SJCRH30 (cell line): ENCODE measurements around the gene PSD2. TPM values are rescaled to one million over a fixed set of nuclear protein-coding genes. Genes with fewer than 3 reads are reported as not detected.

Experiments used
- DNase-seq, 2 experiments: peaks; one replicate each; pipeline ENCODE4 v3.0.0-alpha.2; 2015 to 2020
- H3K27ac ChIP-seq: fragments of 250-450 bp; sonication (Bioruptor Pico); 2 replicates; pipeline ENCODE4 v1.5.1; 2020; ENCODE audit warnings: mild to moderate bottlenecking, moderate library complexity
- H3K27me3 ChIP-seq: fragments of 250-450 bp; sonication (Bioruptor Pico); 2 replicates; pipeline ENCODE4 v1.5.1; 2020; ENCODE audit warnings: mild to moderate bottlenecking, moderate library complexity
- H3K36me3 ChIP-seq: fragments of 250-450 bp; sonication (Bioruptor Pico); 2 replicates; pipeline ENCODE4 v1.5.1; 2020; ENCODE audit warnings: mild to moderate bottlenecking, moderate library complexity
- H3K4me1 ChIP-seq: fragments of 250-450 bp; sonication (Bioruptor Pico); 2 replicates; pipeline ENCODE4 v1.5.1; 2020; ENCODE audit warnings: mild to moderate bottlenecking, moderate library complexity
- H3K4me3 ChIP-seq: fragments of 250-450 bp; sonication (Bioruptor Pico); 2 replicates; pipeline ENCODE4 v1.5.1; 2020; ENCODE audit warnings: mild to moderate bottlenecking, moderate library complexity
- H3K9me3 ChIP-seq: fragments of 250-450 bp; sonication (Bioruptor Pico); replicated peaks from 2 replicates; pipeline ENCODE4 v1.5.1; 2020; ENCODE audit warnings: mild to moderate bottlenecking, moderate library complexity
- total RNA-seq: library from RNA; depleted of rRNA; stranded (reverse); fragments of >200 nt; shearing (Covaris generic); gene quantifications from 2 replicates; pipeline ENCODE4 v1.2.3, GENCODE V29; 2014

PSD2 gene
- total RNA-seq, 1 experiment from 2014 or later = not detected

- peaks cover 7% of the 10 kb centered on the region; the same call in 1 of the 2 replicates for H3K27me3 ChIP-seq
- no peak overlapping the region for H3K27ac ChIP-seq
- no peaks in the 10 kb centered on the region for H3K36me3 ChIP-seq
- no peaks in the 10 kb centered on the region for H3K9me3 ChIP-seq
- peaks cover 12% of the 10 kb centered on the region for H3K4me1 ChIP-seq
- peak; percentile 45 to 48 for DNase-seq
- H3K4me3 ChIP-seq = peak overlapping the region; percentile 45
These were observed 36.3 kb upstream of the PSD2 start for GRCh38 chr5:139759219-139759721.

DNA sequence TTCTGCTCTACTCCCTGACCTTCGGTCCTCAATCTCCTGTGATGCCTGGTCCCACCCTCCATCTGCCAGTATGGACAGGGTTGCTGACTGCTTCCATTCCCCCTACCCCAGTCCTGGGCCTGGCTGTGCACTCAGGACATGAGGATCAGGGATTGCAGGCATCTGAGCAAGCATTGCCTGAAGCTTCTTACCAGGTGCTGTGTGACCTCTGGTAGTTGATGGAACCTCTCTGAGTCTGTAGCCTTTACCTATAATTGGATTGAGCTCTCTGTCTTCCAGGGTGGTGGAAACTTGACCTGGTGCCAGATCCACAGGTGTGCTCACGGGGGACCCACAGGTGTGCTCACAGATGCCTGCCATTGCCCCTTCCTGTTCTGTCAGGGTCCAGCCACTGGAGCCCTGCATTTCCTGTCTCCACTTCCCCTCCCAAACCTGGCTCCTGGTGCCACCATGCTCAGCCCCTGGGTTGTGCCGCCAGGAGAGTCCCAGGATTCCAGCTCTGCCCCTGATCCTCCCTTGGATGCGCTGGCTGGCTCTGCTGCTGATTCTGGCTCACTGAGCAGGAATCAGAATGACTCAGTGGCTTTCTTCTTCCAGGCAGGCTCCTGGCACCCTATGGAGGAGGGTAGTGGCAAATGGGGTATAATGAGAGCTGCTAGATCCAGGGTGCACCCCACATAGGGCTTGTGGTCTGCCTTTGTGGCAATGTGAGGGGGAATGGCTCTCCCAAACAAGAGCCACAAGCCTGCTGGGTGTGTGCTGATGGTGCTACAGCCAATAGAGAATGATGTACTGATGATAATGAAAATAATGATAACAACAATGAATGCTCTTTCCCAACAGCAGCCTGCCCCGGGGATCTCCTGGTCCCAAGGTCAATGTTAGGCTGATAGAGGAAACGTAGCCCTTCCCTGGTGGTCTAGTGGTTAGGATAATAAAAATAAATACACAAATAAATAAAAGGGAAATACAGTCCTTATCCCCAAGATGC is 35.2 kb upstream of the PSD2 start:
- no peaks in the 10 kb centered on the region for H3K9me3 ChIP-seq
- H3K27me3 ChIP-seq = peaks cover 7% of the 10 kb centered on the region; the same call in 1 of the 2 replicates
- no peak for DNase-seq
- no peaks in the 10 kb centered on the region for H3K36me3 ChIP-seq
- no peak overlapping the region for H3K4me3 ChIP-seq
- peaks cover 12% of the 10 kb centered on the region for H3K4me1 ChIP-seq
- H3K27ac ChIP-seq = no peak overlapping the region

DNA sequence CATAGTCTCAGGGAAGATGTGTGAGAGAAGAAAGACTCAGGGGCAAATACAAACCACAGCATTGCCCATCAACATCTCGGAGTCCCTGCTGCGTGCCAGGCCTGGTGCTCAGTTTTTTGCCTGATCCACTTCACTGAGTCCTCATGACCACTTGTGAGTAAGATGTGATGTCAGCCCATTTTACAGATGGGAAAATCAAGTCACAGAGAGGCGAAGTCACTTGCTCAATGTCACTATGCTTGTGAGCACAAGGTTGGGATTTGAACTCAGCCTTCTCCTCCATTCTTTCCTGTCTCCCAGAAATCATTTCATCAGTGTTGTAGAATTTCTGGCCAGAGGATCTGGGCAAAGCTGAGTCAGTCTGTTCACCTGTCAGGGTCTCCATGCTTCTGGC is 34.6 kb upstream of the PSD2 start:
- Histone ChIP-seq H3K4me3 (no peak overlapping the region), H3K36me3 (no peaks in the 10 kb centered on the region), H3K27ac (no peak overlapping the region), H3K4me1 (peaks cover 12% of the 10 kb centered on the region), H3K27me3 (peaks cover 7% of the 10 kb centered on the region; the same call in 1 of the 2 replicates), H3K9me3 (no peaks in the 10 kb centered on the region)
- DNase-seq = no peak

- Histone ChIP-seq H3K27ac (no peak overlapping the region), H3K4me1 (peaks cover 12% of the 10 kb centered on the region), H3K9me3 (no peaks in the 10 kb centered on the region), H3K36me3 (no peaks in the 10 kb centered on the region), H3K4me3 (no peak overlapping the region), H3K27me3 (peaks cover 7% of the 10 kb centered on the region; the same call in 1 of the 2 replicates)
- no peak for DNase-seq
These were observed 34.1 kb upstream of the PSD2 start for GRCh38 chr5:139761501-139761900.

GRCh38 chr5:139762615-139763170 is 32.9 kb upstream of the PSD2 start:
- Histone ChIP-seq H3K4me1 (peaks cover 12% of the 10 kb centered on the region), H3K27me3 (peaks cover 7% of the 10 kb centered on the region; the same call in 1 of the 2 replicates), H3K36me3 (no peaks in the 10 kb centered on the region), H3K9me3 (no peaks in the 10 kb centered on the region), H3K27ac (no peak overlapping the region), H3K4me3 (no peak overlapping the region)
- no peak for DNase-seq

GRCh38 chr5:139763280-139763929 is 32.2 kb upstream of the PSD2 start:
- H3K27ac ChIP-seq = no peak overlapping the region
- peaks cover 7% of the 10 kb centered on the region; the same call in 1 of the 2 replicates for H3K27me3 ChIP-seq
- no peak overlapping the region for H3K4me3 ChIP-seq
- no peaks in the 10 kb centered on the region for H3K36me3 ChIP-seq
- peak in 1 of 2 experiments; percentile 39 for DNase-seq
- H3K4me1 ChIP-seq = peaks cover 11% of the 10 kb centered on the region
- H3K9me3 ChIP-seq = no peaks in the 10 kb centered on the region

GRCh38 chr5:139763930-139764791 is 31.4 kb upstream of the PSD2 start:
- peaks cover 7% of the 10 kb centered on the region; the same call in 1 of the 2 replicates for H3K27me3 ChIP-seq
- DNase-seq = no peak
- H3K36me3 ChIP-seq = no peaks in the 10 kb centered on the region
- H3K27ac ChIP-seq = no peak overlapping the region
- H3K4me1 ChIP-seq = peaks cover 5% of the 10 kb centered on the region
- H3K9me3 ChIP-seq = no peaks in the 10 kb centered on the region
- no peak overlapping the region for H3K4me3 ChIP-seq

GRCh38 chr5:139764886-139765408 is 30.7 kb upstream of the PSD2 start:
- H3K9me3 ChIP-seq = no peaks in the 10 kb centered on the region
- no peak overlapping the region for H3K4me3 ChIP-seq
- no peak overlapping the region for H3K27ac ChIP-seq
- no peak for DNase-seq
- no peaks in the 10 kb centered on the region for H3K36me3 ChIP-seq
- H3K4me1 ChIP-seq = no peaks in the 10 kb centered on the region
- H3K27me3 ChIP-seq = peaks cover under 1% of the 10 kb centered on the region; the same call in 1 of the 2 replicates

DNA sequence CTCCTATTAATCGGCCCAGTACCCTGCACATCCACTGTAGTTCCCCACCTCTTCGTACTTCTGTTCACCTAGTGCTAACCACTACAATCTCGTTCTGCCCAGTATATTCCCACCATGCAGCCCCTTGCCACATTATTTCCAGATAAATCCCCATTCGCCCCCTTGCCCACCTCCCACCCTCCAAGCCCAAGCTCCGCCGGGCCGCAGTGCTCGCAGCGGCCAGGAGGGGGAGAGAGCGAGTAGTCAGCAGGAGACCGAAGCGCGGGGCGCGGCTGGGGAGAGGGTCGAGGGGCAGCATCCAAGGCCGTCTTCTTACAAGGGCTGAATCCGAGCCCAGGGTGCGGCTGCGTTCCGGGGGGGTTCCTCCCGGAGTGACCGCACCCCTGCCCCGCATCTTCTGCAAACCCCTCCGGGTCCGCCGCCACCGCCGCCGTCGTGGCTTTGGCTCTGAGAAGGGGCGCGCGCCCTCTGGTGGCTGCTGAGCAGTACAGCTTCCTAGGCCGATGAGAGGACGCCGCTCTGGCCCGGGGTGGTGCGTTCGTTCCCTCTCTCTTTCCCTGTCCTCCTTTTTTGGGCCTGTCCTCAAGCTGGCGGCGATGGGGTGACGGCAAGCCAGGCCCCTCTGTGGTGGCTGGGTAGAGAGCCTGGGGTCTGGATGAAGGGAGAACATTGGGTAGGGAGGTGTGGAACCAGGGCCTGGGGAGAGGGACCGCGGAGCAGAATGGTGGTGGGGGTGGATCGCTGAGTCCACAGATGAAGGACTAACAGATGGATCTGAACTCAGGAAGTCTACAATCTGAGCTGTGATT is 30.0 kb upstream of the PSD2 start:
- peak; percentile 77 to 89 for DNase-seq
- H3K9me3 ChIP-seq = no peaks in the 10 kb centered on the region
- no peaks in the 10 kb centered on the region for H3K27me3 ChIP-seq
- H3K4me1 ChIP-seq = no peaks in the 10 kb centered on the region
- H3K27ac ChIP-seq = peak overlapping the region; percentile 2; the same call in 1 of the 2 replicates
- H3K36me3 ChIP-seq = no peaks in the 10 kb centered on the region
- peak overlapping the region; percentile 60 for H3K4me3 ChIP-seq

- 0 out of 2 replicates have a peak, but pooled peaks cover 3% of the 10 kb centered on the region for H3K27me3 ChIP-seq
- no peak for DNase-seq
These were observed 27.6 kb upstream of the PSD2 start for GRCh38 chr5:139767960-139768359.

DNA sequence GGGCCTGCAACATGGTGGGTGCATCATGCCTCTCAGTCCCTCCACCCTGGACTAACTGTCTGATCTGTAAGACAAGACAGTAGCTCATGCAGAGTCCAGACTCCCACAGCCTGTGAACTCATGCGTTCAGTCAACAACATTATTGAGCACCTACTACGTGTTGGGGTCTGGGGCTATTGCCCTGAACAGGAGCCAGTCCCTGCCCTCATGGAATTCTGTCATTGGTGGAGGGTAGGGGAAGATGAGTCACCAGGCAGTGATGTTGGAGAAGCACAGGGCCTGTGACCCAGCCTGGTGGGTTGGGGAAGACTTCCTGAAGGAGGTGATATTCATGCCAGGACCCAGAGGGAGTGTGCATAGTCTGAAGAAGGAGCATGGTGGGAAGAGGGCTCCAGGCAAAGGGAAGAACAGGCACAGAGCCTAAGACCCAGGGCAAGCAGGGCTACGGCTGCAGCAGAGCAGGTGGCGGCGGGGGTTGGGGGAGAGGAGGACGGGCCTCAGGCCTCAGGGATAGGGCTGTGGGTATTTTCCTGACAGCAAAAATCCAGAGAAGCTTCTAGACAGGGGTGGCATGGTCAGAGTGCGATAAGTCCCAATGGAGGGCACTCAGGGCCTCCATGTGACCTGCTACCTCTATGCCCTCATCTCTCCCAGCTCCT is 26.7 kb upstream of the PSD2 start:
- Histone ChIP-seq H3K36me3 (no peaks in the 10 kb centered on the region), H3K27me3 (0 out of 2 replicates have a peak, but pooled peaks cover 3% of the 10 kb centered on the region), H3K9me3 (no peaks in the 10 kb centered on the region), H3K27ac (no peak overlapping the region), H3K4me1 (no peaks in the 10 kb centered on the region), H3K4me3 (no peak overlapping the region)
- no peak for DNase-seq

More at GRCh38 chr5:139767960-139768359, 27.6 kb upstream of the PSD2 start:
- Histone ChIP-seq H3K27ac (no peak overlapping the region), H3K36me3 (no peaks in the 10 kb centered on the region), H3K4me1 (no peaks in the 10 kb centered on the region), H3K9me3 (no peaks in the 10 kb centered on the region), H3K4me3 (no peak overlapping the region)

DNA sequence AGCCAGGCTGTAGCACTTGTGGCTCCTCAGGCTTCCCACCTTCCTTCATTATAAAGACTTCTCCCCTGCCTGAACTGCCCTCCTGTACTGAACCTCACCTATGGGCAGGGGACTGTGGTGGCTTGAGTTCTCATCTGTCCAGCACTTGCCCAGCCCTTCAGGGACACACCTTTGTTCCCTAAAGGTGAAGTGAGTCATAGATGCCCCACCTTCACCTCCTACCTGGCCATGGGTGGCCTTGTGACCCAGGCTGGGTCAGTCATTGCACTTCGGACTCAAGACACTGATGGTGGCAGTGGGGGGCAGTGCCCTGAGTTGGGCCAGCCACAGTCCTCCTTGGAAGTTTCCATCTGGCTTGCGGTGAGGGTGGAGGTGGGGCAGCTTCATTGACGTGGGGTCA is 26.1 kb upstream of the PSD2 start:
- Histone ChIP-seq H3K27me3 (0 out of 2 replicates have a peak, but pooled peaks cover 3% of the 10 kb centered on the region), H3K9me3 (no peaks in the 10 kb centered on the region), H3K4me1 (no peaks in the 10 kb centered on the region), H3K4me3 (no peak overlapping the region), H3K27ac (no peak overlapping the region), H3K36me3 (no peaks in the 10 kb centered on the region)
- no peak for DNase-seq
